Measurements from ENCODE around the gene KCTD14. TPM values are rescaled to one million over a fixed set of nuclear protein-coding genes. Genes with fewer than 3 reads are reported as not detected.

The KCTD14 gene
- total RNA-seq, 1 donor from 2014 or later = 1.0 TPM

GRCh38 chr11:77968337-77968736, 54.7 kb downstream of the KCTD14 start:
- Mint-ChIP-seq H3K4me3 (ENCODE audit: unreplicated experiment) (no peak overlapping the region), H3K4me1 (ENCODE audit: low read depth, unreplicated experiment) (no peaks in the 10 kb centered on the region), H3K27ac (ENCODE audit: unreplicated experiment) (no peak overlapping the region), H3K36me3 (ENCODE audit: low read depth, unreplicated experiment) (peaks cover 6% of the 10 kb centered on the region), H3K27me3 (ENCODE audit: low read depth, unreplicated experiment) (no peaks in the 10 kb centered on the region), H3K9me3 (ENCODE audit: unreplicated experiment) (no peaks in the 10 kb centered on the region)
- H2AFZ ChIP-seq (ENCODE audit: low read depth, low read length) = no peak overlapping the region
- H3K9me3 ChIP-seq (ENCODE audit: insufficient read depth, low read depth, low read length) = no peaks in the 10 kb centered on the region
- peaks cover 8% of the 10 kb centered on the region for H3K36me3 ChIP-seq (ENCODE audit: insufficient read depth, low read length)
- H3K9ac ChIP-seq (ENCODE audit: low read length) = no peak overlapping the region
- FAIRE-seq = no peak
- H3K27me3 ChIP-seq (ENCODE audit: insufficient read depth, low read length) = no peaks in the 10 kb centered on the region
- TF ChIP-seq CTCF (IDR thresholded peaks at IDR 0.05; ENCODE audit: insufficient read depth, low read depth, low read length) = no peak
- no peak for TF ChIP-seq EZH2 (IDR thresholded peaks at IDR 0.05; ENCODE audit: insufficient read depth, low read length)
- H3K4me2 ChIP-seq (ENCODE audit: low read length) = no peak overlapping the region
- H3K4me1 ChIP-seq (ENCODE audit: insufficient read depth, low read length) = no peaks in the 10 kb centered on the region
- H3K4me3 ChIP-seq (ENCODE audit: insufficient read depth, low read depth, low read length) = no peak overlapping the region
- no peaks in the 10 kb centered on the region for H4K20me1 ChIP-seq (ENCODE audit: insufficient read depth, low read length)
- no peak for DNase-seq (ENCODE audit: low read depth)
- no peak overlapping the region for H3K27ac ChIP-seq (ENCODE audit: low read depth, low read length)
- no peaks in the 10 kb centered on the region for H3K79me2 ChIP-seq (ENCODE audit: insufficient read depth, low read length)

GRCh38 chr11:77967753-77968152, 55.3 kb downstream of the KCTD14 start:
- H3K4me1 ChIP-seq (ENCODE audit: insufficient read depth, low read length) = no peaks in the 10 kb centered on the region
- no peak overlapping the region for H3K4me2 ChIP-seq (ENCODE audit: low read length)
- peaks cover 8% of the 10 kb centered on the region for H3K36me3 ChIP-seq (ENCODE audit: insufficient read depth, low read length)
- H3K27ac ChIP-seq (ENCODE audit: low read depth, low read length) = no peak overlapping the region
- H3K9me3 ChIP-seq (ENCODE audit: insufficient read depth, low read depth, low read length) = no peaks in the 10 kb centered on the region
- FAIRE-seq (no peak), DNase-seq (ENCODE audit: low read depth) (no peak)
- no peak overlapping the region for H3K27ac Mint-ChIP-seq (ENCODE audit: unreplicated experiment)
- H3K4me1 Mint-ChIP-seq (ENCODE audit: low read depth, unreplicated experiment) = no peaks in the 10 kb centered on the region
- TF ChIP-seq EZH2 (IDR thresholded peaks at IDR 0.05; ENCODE audit: insufficient read depth, low read length) = no peak
- TF ChIP-seq CTCF (IDR thresholded peaks at IDR 0.05; ENCODE audit: insufficient read depth, low read depth, low read length) = no peak
- no peaks in the 10 kb centered on the region for H3K27me3 ChIP-seq (ENCODE audit: insufficient read depth, low read length)
- no peaks in the 10 kb centered on the region for H3K79me2 ChIP-seq (ENCODE audit: insufficient read depth, low read length)
- no peak overlapping the region for H3K4me3 Mint-ChIP-seq (ENCODE audit: unreplicated experiment)
- no peaks in the 10 kb centered on the region for H3K9me3 Mint-ChIP-seq (ENCODE audit: unreplicated experiment)
- H3K27me3 Mint-ChIP-seq (ENCODE audit: low read depth, unreplicated experiment) = no peaks in the 10 kb centered on the region
- no peak overlapping the region for H3K9ac ChIP-seq (ENCODE audit: low read length)
- H3K36me3 Mint-ChIP-seq (ENCODE audit: low read depth, unreplicated experiment) = peaks cover 4% of the 10 kb centered on the region
- H2AFZ ChIP-seq (ENCODE audit: low read depth, low read length) = no peak overlapping the region
- no peak overlapping the region for H3K4me3 ChIP-seq (ENCODE audit: insufficient read depth, low read depth, low read length)
- H4K20me1 ChIP-seq (ENCODE audit: insufficient read depth, low read length) = no peaks in the 10 kb centered on the region

DNA sequence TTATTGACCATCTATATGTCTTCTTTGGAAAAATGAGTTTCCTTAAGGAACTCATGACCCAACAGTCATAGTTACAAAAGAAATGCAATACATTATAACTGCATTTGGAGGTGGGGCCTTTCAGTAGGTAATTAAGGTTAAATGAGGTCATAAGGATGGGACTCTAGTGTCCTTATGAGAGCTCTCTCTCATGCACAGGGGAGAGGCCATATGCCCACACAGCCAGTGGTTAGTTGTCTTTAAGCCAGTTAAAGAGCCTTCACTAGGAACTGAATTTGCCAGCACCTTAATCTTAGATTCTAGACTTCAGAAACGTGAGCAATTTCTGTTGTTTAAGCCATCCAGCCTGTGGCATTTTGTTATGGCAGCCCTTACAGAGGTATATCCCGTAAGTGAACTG, 56.0 kb downstream of the KCTD14 start:
- H3K36me3 ChIP-seq (ENCODE audit: insufficient read depth, low read length) = peaks cover 8% of the 10 kb centered on the region
- Mint-ChIP-seq H3K27ac (ENCODE audit: unreplicated experiment) (no peak overlapping the region), H3K4me3 (ENCODE audit: unreplicated experiment) (no peak overlapping the region), H3K4me1 (ENCODE audit: low read depth, unreplicated experiment) (no peaks in the 10 kb centered on the region), H3K36me3 (ENCODE audit: low read depth, unreplicated experiment) (peaks cover 4% of the 10 kb centered on the region), H3K9me3 (ENCODE audit: unreplicated experiment) (no peaks in the 10 kb centered on the region), H3K27me3 (ENCODE audit: low read depth, unreplicated experiment) (no peaks in the 10 kb centered on the region)
- no peaks in the 10 kb centered on the region for H4K20me1 ChIP-seq (ENCODE audit: insufficient read depth, low read length)
- no peaks in the 10 kb centered on the region for H3K4me1 ChIP-seq (ENCODE audit: insufficient read depth, low read length)
- H3K4me3 ChIP-seq (ENCODE audit: insufficient read depth, low read depth, low read length) = no peak overlapping the region
- no peak overlapping the region for H3K27ac ChIP-seq (ENCODE audit: low read depth, low read length)
- H3K27me3 ChIP-seq (ENCODE audit: insufficient read depth, low read length) = no peaks in the 10 kb centered on the region
- no peak overlapping the region for H3K4me2 ChIP-seq (ENCODE audit: low read length)
- no peak overlapping the region for H3K9ac ChIP-seq (ENCODE audit: low read length)
- TF ChIP-seq CTCF (IDR thresholded peaks at IDR 0.05; ENCODE audit: insufficient read depth, low read depth, low read length) (no peak), EZH2 (IDR thresholded peaks at IDR 0.05; ENCODE audit: insufficient read depth, low read length) (no peak)
- H2AFZ ChIP-seq (ENCODE audit: low read depth, low read length) = no peak overlapping the region
- H3K79me2 ChIP-seq (ENCODE audit: insufficient read depth, low read length) = no peaks in the 10 kb centered on the region
- FAIRE-seq (no peak), DNase-seq (ENCODE audit: low read depth) (no peak)
- no peaks in the 10 kb centered on the region for H3K9me3 ChIP-seq (ENCODE audit: insufficient read depth, low read depth, low read length)
